ENCODE results near the gene UBL4A.

UBL4A gene

GRCh38 chrX:154452823-154453222 lies 33.6 kb downstream of the UBL4A start:
- Histone ChIP-seq H3K4me3 (ENCODE audit: low read depth, low read length) (no peak overlapping the region), H3K27me3 (ENCODE audit: control insufficient read depth, insufficient read depth, low read length) (peaks cover 2% of the 10 kb centered on the region), H3K9me3 (ENCODE audit: control insufficient read depth, insufficient read depth, low read length) (no peaks in the 10 kb centered on the region), H3K4me1 (ENCODE audit: control insufficient read depth, insufficient read depth, low read length) (no peaks in the 10 kb centered on the region), H3K9ac (ENCODE audit: low read depth, low read length) (no peak overlapping the region), H3K36me3 (ENCODE audit: control insufficient read depth, insufficient read depth, low read length) (peaks cover 24% of the 10 kb centered on the region)

- Histone ChIP-seq H3K4me3 (ENCODE audit: low read depth, low read length) (no peak overlapping the region), H3K4me1 (ENCODE audit: control insufficient read depth, insufficient read depth, low read length) (no peaks in the 10 kb centered on the region), H3K36me3 (ENCODE audit: control insufficient read depth, insufficient read depth, low read length) (peaks cover 29% of the 10 kb centered on the region), H3K27me3 (ENCODE audit: control insufficient read depth, insufficient read depth, low read length) (no peaks in the 10 kb centered on the region), H3K9ac (ENCODE audit: low read depth, low read length) (no peak overlapping the region), H3K9me3 (ENCODE audit: control insufficient read depth, insufficient read depth, low read length) (no peaks in the 10 kb centered on the region)
These were observed 36.1 kb downstream of the UBL4A start for GRCh38 chrX:154450312-154450711.

DNA sequence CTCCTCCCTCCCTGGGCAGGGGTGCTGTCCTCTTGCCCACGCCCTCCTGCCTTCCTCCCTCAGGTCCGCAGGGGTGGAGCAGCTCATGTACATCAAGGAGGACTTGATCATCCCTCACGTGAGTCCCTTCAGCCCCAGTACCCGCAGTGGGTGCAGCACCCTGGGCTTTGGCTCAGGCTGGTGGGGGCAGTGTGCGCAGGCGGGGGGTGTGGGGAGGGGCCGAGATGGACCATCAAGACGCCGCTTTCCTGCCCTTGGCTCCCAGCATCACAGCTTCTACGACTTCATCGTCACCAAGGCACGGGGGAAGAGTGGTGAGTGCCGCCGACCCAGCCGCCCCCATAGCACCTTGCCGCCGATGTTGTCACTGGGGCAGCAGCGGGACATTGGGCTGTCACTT lies 36.8 kb downstream of the UBL4A start:
- Histone ChIP-seq H3K9me3 (ENCODE audit: control insufficient read depth, insufficient read depth, low read length) (no peaks in the 10 kb centered on the region), H3K9ac (ENCODE audit: low read depth, low read length) (no peak overlapping the region), H3K36me3 (ENCODE audit: control insufficient read depth, insufficient read depth, low read length) (peaks cover 32% of the 10 kb centered on the region), H3K4me3 (ENCODE audit: low read depth, low read length) (no peak overlapping the region), H3K27me3 (ENCODE audit: control insufficient read depth, insufficient read depth, low read length) (no peaks in the 10 kb centered on the region), H3K4me1 (ENCODE audit: control insufficient read depth, insufficient read depth, low read length) (no peaks in the 10 kb centered on the region)

GRCh38 chrX:154448484-154448883 lies 37.9 kb downstream of the UBL4A start:
- H3K4me1 ChIP-seq (ENCODE audit: control insufficient read depth, insufficient read depth, low read length): no peaks in the 10 kb centered on the region
- H3K36me3 ChIP-seq (ENCODE audit: control insufficient read depth, insufficient read depth, low read length): peaks cover 32% of the 10 kb centered on the region
- no peaks in the 10 kb centered on the region for H3K27me3 ChIP-seq (ENCODE audit: control insufficient read depth, insufficient read depth, low read length)
- H3K9ac ChIP-seq (ENCODE audit: low read depth, low read length): no peak overlapping the region
- H3K4me3 ChIP-seq (ENCODE audit: low read depth, low read length): no peak overlapping the region
- no peaks in the 10 kb centered on the region for H3K9me3 ChIP-seq (ENCODE audit: control insufficient read depth, insufficient read depth, low read length)

DNA sequence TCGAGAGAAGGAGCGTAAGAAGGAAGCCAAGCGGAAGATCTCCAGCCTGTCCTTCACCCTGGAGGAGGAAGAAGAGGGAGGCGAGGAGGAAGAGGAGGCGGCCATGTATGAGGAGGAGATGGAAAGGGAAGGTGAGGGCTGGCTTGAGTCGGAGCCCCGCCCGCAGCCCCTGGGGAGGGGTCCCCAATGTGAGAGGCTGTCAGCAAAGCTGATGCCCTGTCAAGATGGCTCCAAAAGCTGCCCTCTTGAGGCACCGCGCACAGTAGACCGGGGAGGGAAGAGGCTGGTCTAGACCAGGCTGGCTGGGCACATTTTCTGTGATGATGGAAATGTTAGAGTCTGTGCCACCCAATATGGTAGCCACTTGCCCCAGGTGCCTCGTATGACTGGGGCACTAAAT lies 40.0 kb downstream of the UBL4A start:
- Histone ChIP-seq H3K27me3 (ENCODE audit: control insufficient read depth, insufficient read depth, low read length) (no peaks in the 10 kb centered on the region), H3K9ac (ENCODE audit: low read depth, low read length) (no peak overlapping the region), H3K9me3 (ENCODE audit: control insufficient read depth, insufficient read depth, low read length) (no peaks in the 10 kb centered on the region), H3K36me3 (ENCODE audit: control insufficient read depth, insufficient read depth, low read length) (peaks cover 45% of the 10 kb centered on the region), H3K4me3 (ENCODE audit: low read depth, low read length) (no peak overlapping the region), H3K4me1 (ENCODE audit: control insufficient read depth, insufficient read depth, low read length) (no peaks in the 10 kb centered on the region)

DNA sequence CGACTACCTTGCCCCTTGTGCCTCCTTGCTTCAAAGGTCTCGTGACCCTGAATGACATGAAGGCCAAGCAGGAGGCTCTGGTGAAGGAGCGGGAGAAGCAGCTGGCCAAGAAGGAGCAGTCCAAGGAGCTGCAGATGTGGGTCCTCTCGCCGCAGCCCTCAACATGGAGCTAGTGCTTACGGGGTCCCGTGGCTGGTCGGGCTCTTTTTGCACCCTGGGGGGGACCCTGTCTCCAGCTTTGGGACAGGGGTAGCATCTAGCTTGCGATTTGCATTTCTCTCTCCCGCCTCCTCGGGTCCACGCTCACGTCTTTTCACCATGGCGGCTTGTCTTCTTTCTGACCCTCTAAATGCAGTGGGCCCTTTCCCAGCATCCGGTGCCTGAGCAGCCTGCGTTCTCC lies 40.6 kb downstream of the UBL4A start:
- Histone ChIP-seq H3K9ac (ENCODE audit: low read depth, low read length) (no peak overlapping the region), H3K4me1 (ENCODE audit: control insufficient read depth, insufficient read depth, low read length) (no peaks in the 10 kb centered on the region)

GRCh38 chrX:154444755-154445246 lies 41.6 kb downstream of the UBL4A start:
- Histone ChIP-seq H3K4me1 (ENCODE audit: control insufficient read depth, insufficient read depth, low read length) (no peaks in the 10 kb centered on the region), H3K4me3 (ENCODE audit: low read depth, low read length) (peak overlapping the region; percentile 52), H3K9me3 (ENCODE audit: control insufficient read depth, insufficient read depth, low read length) (no peaks in the 10 kb centered on the region), H3K9ac (ENCODE audit: low read depth, low read length) (no peak overlapping the region), H3K36me3 (ENCODE audit: control insufficient read depth, insufficient read depth, low read length) (peaks cover 45% of the 10 kb centered on the region), H3K27me3 (ENCODE audit: control insufficient read depth, insufficient read depth, low read length) (no peaks in the 10 kb centered on the region)

More for the DNA sequence above, 40.6 kb downstream of the UBL4A start:
- Histone ChIP-seq H3K9me3 (ENCODE audit: control insufficient read depth, insufficient read depth, low read length) (no peaks in the 10 kb centered on the region), H3K27me3 (ENCODE audit: control insufficient read depth, insufficient read depth, low read length) (no peaks in the 10 kb centered on the region), H3K36me3 (ENCODE audit: control insufficient read depth, insufficient read depth, low read length) (peaks cover 47% of the 10 kb centered on the region), H3K4me3 (ENCODE audit: low read depth, low read length) (no peak overlapping the region)

GRCh38 chrX:154443992-154444754 lies 42.2 kb downstream of the UBL4A start, which contains the start of gene FAM50A:
TSS of gene FAM50A (plus strand) at chrX:154444141. CDS start at chrX:154444236, 95 bp downstream.
- no peak within 1 kb of the TSS for H3K9ac ChIP-seq (ENCODE audit: low read depth, low read length)
- H3K36me3 ChIP-seq (ENCODE audit: control insufficient read depth, insufficient read depth, low read length): peaks cover 47% of the 10 kb centered on the region
- no peaks in the 10 kb centered on the region for H3K4me1 ChIP-seq (ENCODE audit: control insufficient read depth, insufficient read depth, low read length)
- peak within 1 kb of the TSS; percentile 52 for H3K4me3 ChIP-seq (ENCODE audit: low read depth, low read length)
- H3K27me3 ChIP-seq (ENCODE audit: control insufficient read depth, insufficient read depth, low read length): no peaks in the 10 kb centered on the region
- no peaks in the 10 kb centered on the region for H3K9me3 ChIP-seq (ENCODE audit: control insufficient read depth, insufficient read depth, low read length)

- Histone ChIP-seq H3K4me1 (ENCODE audit: control insufficient read depth, insufficient read depth, low read length) (no peaks in the 10 kb centered on the region), H3K27me3 (ENCODE audit: control insufficient read depth, insufficient read depth, low read length) (no peaks in the 10 kb centered on the region), H3K36me3 (ENCODE audit: control insufficient read depth, insufficient read depth, low read length) (peaks cover 44% of the 10 kb centered on the region), H3K9ac (ENCODE audit: low read depth, low read length) (no peak overlapping the region), H3K4me3 (ENCODE audit: low read depth, low read length) (peak overlapping the region; percentile 35), H3K9me3 (ENCODE audit: control insufficient read depth, insufficient read depth, low read length) (no peaks in the 10 kb centered on the region)
These were observed 42.9 kb downstream of the UBL4A start for GRCh38 chrX:154443479-154443910.

DNA sequence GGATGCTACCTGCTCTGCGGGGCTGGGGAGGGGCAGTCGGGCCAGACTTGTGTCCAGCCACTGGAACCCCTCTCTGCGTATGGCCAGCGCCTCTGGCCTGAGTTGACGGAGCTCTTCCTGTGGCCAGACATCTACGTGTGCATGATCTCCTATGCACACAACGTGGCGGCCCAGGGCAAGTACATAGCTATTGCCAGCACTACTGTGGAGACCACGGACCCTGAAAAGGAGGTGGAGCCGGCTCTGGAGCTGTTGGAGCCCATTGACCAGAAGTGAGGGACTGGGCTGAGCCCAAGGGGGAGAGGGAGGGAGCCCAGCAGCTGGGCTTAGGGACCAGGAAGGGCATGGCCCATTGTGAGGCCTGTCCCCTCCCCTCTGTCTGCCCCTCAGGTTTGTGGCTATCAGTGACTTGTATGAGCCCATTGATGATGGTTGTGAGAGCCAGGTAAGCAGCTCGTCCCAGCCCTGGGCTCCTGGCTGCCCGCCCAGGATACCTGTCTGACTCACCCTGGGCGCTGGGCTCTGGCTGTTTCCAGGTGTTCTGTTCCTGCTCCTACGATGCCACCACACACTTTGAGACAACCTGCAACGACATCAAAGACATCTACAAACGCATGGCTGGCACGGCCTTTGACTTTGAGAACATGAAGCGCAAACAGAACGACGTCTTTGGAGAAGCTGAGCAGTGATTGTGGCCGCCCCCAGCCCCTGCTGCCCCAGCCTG lies 44.3 kb downstream of the UBL4A start:
- no peaks in the 10 kb centered on the region for H3K4me1 ChIP-seq (ENCODE audit: control insufficient read depth, insufficient read depth, low read length)
- no peaks in the 10 kb centered on the region for H3K27me3 ChIP-seq (ENCODE audit: control insufficient read depth, insufficient read depth, low read length)
- H3K9ac ChIP-seq (ENCODE audit: low read depth, low read length): no peak overlapping the region
- H3K9me3 ChIP-seq (ENCODE audit: control insufficient read depth, insufficient read depth, low read length): no peaks in the 10 kb centered on the region
- H3K4me3 ChIP-seq (ENCODE audit: low read depth, low read length): no peak overlapping the region
- H3K36me3 ChIP-seq (ENCODE audit: control insufficient read depth, insufficient read depth, low read length): peaks cover 40% of the 10 kb centered on the region

DNA sequence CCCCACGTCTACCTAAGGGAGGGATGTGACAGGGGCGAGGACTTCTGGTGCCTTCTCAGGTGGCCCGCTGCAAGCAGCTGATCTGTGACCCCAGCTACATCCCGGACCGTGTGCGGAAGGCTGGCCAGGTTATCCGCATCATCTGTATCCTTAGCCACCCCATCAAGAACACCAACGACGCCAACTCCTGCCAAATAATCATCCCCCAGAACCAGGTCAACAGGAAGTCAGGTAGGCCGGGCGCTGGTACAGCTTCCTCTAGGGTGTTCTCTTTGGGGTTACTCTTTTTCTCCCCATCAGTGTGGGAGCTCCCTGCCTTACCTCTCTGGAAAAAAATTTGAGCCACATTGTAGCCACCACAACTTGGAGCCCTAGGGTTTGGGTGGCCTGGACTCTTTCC lies 44.9 kb downstream of the UBL4A start:
- Histone ChIP-seq H3K36me3 (ENCODE audit: control insufficient read depth, insufficient read depth, low read length) (peaks cover 40% of the 10 kb centered on the region), H3K4me1 (ENCODE audit: control insufficient read depth, insufficient read depth, low read length) (no peaks in the 10 kb centered on the region), H3K4me3 (ENCODE audit: low read depth, low read length) (no peak overlapping the region), H3K27me3 (ENCODE audit: control insufficient read depth, insufficient read depth, low read length) (no peaks in the 10 kb centered on the region), H3K9ac (ENCODE audit: low read depth, low read length) (no peak overlapping the region), H3K9me3 (ENCODE audit: control insufficient read depth, insufficient read depth, low read length) (no peaks in the 10 kb centered on the region)
